ENCODE results near the gene HIP1.

Gene HIP1

DNA sequence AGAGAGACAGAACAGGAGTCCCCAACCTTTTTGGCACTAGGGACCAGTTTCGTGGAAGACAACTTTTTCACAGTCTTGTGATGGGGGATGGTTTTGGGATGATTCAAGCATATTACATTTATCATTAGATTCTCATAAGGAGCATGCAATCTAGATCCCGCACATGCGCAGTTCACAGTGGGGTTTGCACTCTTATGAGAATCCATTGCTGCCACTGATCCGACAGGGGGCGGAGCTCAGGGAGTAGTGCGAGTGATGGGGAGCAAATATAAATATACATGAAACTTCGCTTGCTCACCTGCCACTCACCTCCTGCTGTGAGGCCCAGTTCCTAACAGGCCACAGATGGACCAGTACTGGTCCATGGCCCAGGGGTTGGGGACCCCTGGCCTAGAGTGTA, 19.1 kb upstream of the HIP1 start:
- Mint-ChIP-seq H3K4me3 (no peak overlapping the region), H3K27ac (peak overlapping the region; percentile 56)

DNA sequence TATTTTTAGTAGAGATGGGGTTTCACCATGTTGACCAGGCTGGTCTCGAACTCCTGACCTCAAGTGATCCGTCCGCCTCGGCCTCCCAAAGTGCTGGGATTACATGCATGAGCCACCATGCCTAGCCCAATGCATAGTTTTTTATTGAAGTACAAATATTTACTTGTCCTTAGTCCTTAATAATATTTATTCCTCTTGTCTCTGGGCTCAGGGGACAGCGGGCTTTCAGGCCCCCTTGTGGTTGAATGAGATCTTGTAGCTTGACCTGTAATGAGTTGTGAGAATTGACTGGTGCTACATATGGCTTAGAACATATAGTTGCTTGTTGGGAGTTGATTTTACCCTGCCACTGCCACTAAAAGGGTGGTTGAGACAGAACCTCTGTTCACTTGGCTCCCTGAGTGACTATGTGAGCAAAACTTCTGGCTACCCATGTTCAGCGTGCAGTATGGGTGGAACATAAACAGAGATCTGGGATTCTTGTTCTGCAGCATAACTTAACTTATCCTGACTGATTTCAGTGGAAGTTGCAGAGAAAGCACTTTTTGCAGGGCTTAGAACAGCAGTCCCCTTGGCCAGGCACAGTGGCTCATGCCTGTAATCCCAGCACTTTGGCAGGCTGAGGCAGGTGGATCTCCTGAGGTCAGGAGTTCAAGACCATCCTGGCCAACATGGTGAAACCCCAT, 18.4 kb upstream of the HIP1 start:
- no peaks in the 10 kb centered on the region for H3K9me3 Mint-ChIP-seq
- DNase-seq (no peak), ATAC-seq (replicated peaks) (peak; percentile 62 to 66)
- H3K27ac Mint-ChIP-seq = no peak overlapping the region
- H3K4me3 Mint-ChIP-seq = no peak overlapping the region
- H3K27me3 Mint-ChIP-seq = no peaks in the 10 kb centered on the region
- H3K4me1 Mint-ChIP-seq = peaks cover 9 to 18% of the 10 kb centered on the region in 2 donors
- no peaks in the 10 kb centered on the region for H3K36me3 Mint-ChIP-seq

More for the DNA sequence above, 19.1 kb upstream of the HIP1 start:
- Mint-ChIP-seq H3K27me3 (no peaks in the 10 kb centered on the region), H3K9me3 (no peaks in the 10 kb centered on the region), H3K36me3 (no peaks in the 10 kb centered on the region), H3K4me1 (peaks cover 12 to 23% of the 10 kb centered on the region in 2 donors)
- no peak for DNase-seq
- no peak for ATAC-seq (replicated peaks)

DNA sequence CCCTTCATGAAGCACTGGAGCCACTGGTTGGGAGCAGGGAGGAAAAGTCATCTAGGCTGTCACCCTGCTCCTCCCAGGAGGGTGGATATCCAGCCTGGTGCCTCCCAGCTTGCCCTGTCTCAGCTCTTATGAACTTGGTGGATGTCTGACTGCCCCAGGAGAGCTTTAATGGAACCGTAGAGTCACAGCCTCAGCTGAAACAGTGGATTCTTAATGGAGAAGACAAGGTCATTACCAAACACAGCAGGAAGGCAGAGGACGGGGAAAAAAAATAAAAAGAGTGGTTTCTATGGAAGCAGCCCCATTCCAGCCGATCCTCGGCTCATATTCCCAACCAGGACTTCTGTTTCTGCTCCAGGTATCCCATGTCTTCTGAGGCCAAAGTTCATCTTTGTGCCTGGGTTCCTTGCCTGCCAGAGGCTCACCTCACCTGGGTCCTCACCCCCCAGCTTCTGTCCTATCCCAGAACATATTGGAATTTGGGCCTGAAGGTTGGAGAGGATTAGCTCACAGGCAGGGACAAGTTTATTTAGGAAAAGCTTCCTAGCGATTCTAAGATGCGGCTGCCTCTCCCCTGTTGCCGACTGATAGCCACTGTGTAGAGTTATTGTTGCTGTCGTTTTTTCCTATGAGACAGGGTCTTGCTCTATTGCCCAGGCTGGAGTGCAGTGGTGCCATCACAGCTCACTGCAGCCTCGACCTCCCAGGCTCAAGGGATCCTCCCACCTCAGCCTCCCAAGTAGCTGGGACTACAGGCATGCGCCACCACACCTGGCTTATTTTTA, 17.7 kb upstream of the HIP1 start:
- H3K4me1 Mint-ChIP-seq = peaks cover 8 to 11% of the 10 kb centered on the region in 2 donors
- ATAC-seq (replicated peaks) (no peak), DNase-seq (no peak)
- H3K9me3 Mint-ChIP-seq = no peaks in the 10 kb centered on the region
- H3K36me3 Mint-ChIP-seq = no peaks in the 10 kb centered on the region
- H3K4me3 Mint-ChIP-seq = no peak overlapping the region
- no peak overlapping the region for H3K27ac Mint-ChIP-seq
- H3K27me3 Mint-ChIP-seq = no peaks in the 10 kb centered on the region

DNA sequence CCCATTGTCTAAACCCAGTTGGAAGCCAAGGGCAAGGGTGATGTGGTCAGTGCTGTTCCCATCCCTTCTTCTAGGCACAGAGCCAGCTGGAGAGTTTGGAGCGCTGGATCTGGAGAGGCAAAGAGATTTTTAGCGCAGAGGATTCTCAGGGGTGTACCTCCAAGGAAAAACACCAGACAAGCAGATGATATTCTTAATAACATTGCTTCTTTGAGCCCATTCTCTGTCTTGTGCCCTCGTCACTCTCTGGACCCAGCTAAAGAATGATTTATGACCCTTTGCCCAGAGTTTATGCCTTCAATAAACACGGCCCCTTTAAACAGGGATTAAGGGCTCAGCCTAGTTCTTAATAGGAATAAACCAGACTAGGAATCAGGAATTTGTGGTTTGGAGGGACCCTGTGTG, 4.7 kb upstream of the HIP1 start:
- Mint-ChIP-seq H3K27me3 (no peaks in the 10 kb centered on the region), H3K9me3 (peaks cover 0 to 5% of the 10 kb centered on the region in 2 donors), H3K4me1 (peaks cover 20 to 30% of the 10 kb centered on the region in 2 donors), H3K36me3 (no peaks in the 10 kb centered on the region), H3K4me3 (no peak overlapping the region), H3K27ac (no peak overlapping the region)
- no peak for ATAC-seq (replicated peaks)
- DNase-seq = no peak

DNA sequence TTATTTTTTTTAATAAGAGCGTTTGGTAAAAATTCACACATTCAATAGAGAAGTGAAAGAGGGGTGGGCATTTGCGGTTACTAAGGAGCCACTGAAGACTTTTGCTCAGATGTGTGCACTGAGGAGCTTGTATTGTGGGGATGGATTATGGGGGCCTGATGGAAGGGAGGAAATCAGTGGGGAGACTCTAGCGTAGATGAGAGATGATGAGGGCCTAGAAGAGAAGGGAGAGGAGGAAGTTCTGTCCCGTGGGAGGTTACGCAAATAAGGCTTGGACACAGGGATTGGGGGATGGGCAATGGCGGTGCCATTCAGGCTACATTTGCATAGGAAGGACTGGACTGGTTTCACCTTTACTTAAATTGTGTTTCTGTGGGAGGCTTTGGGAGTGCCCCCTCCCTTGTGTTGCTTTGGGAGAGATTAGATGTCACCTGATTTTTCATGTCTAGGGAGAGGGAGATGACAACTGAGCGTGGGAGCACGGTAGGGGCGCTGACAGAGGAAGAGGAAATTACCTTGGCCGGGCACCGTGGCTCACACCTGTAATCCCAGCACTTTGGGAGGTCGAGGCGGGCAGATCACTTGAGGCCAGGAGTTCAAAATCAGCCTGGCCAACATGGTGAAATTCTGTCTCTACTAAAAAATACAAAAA, 2.2 kb upstream of the HIP1 start:
- no peaks in the 10 kb centered on the region for H3K27me3 Mint-ChIP-seq
- H3K4me3 Mint-ChIP-seq = peak overlapping the region; percentile 23 to 33

DNA sequence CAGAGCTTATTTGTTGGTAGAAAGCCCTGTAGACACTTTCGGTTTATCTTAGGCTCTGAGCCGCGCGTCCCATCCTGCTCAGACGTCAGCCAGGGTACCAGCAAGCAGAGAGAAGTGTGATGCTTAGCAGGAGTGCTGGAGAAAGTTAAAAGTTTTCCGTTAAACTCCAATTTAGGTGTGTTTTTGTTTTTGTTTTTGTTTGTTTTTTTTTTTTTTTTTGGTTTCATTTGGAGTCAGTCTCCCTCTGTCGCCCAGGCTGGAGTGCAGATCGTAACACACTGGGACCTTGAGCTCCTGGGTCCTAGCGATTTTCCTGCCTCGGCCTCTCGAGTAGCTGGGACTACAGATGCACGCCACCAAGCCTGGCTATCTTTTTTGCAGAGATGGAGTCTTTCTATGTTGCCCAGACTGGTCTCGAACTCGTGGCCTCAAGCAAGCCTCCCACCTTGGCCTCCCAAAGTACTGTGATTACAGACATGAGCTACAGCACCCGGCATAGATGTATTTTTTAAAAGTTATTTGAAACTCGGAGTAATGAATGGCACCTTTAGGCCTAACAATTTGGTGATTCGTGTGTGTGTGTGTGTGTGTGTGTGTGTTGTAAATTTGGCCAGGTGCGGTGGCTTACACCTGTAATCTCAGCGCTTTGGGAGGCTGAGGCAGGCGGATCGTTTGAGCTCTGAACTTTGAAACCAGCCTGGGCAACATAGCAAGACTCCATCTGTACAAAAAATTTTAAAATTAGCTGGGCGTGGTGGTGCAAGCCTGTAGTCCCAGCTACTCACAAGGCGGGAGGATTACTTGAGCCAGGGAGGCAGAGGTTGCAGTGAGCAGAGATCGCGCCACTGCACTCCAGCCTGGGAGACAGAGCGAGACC, 1.3 kb upstream of the HIP1 start:
- Mint-ChIP-seq H3K4me3 (peak overlapping the region; percentile 85 to 94), H3K27me3 (no peaks in the 10 kb centered on the region), H3K27ac (peak overlapping the region; percentile 97), H3K36me3 (no peaks in the 10 kb centered on the region), H3K9me3 (peaks cover 0 to 5% of the 10 kb centered on the region in 2 donors), H3K4me1 (peaks cover 24 to 40% of the 10 kb centered on the region in 2 donors)
- DNase-seq (peak; percentile 3), ATAC-seq (replicated peaks) (no peak)

More for the DNA sequence above, 2.2 kb upstream of the HIP1 start:
- peaks cover 26 to 40% of the 10 kb centered on the region in 2 donors for H3K4me1 Mint-ChIP-seq
- H3K27ac Mint-ChIP-seq = peak overlapping the region; percentile 76
- H3K36me3 Mint-ChIP-seq = no peaks in the 10 kb centered on the region
- peak; percentile 3 for ATAC-seq (replicated peaks)
- peak; percentile 64 for DNase-seq
- H3K9me3 Mint-ChIP-seq = peaks cover 0 to 5% of the 10 kb centered on the region in 2 donors

DNA sequence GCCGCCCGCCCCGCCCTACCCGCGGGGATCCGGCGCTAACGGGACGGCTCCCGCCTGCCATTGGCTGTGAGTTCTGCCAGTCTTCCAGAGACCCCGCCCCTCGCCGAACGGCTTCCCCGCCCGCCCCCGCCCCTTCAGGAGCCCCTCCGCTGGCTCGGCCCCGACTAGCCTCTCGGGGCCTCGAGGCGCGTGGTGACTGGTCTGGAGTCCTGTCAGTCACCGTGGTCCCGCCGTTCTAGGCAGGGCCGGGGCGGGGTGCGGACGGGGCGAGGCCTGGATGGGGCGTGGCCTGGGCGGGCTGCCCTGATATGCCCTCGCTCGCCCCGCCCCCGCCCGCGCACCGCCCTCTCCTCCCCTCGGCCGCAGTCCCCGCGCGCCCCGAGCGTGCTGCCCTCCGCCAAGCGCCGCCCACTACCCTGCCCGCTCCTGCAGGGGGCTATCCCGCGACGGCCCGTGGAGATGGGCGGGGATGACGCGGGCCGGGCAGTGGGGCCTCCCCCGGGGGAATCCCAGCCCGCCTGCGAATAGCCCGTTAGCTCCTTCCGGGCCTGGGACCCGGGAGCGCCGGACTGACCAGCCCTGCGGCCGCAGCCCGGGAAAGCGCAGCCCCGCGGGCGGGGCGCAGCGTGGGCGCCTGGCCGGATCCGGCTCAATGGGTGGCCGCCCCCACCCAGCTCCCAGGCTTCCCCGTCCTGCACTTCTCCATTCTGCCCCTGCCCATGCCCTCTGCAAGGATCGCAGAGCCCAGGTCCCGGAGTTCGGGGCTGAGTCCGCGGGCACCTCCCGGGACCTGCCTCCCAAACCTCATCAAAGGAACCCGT, 444 bp upstream of the HIP1 start:
- Mint-ChIP-seq H3K27me3 (no peaks in the 10 kb centered on the region), H3K36me3 (no peaks in the 10 kb centered on the region), H3K4me1 (peaks cover 29 to 40% of the 10 kb centered on the region in 2 donors), H3K9me3 (peaks cover 0 to 5% of the 10 kb centered on the region in 2 donors), H3K27ac (peak overlapping the region; percentile 97), H3K4me3 (peak overlapping the region; percentile 85 to 94)
- ATAC-seq (replicated peaks) (peak; percentile 86 to 91), DNase-seq (peak; percentile 99)

DNA sequence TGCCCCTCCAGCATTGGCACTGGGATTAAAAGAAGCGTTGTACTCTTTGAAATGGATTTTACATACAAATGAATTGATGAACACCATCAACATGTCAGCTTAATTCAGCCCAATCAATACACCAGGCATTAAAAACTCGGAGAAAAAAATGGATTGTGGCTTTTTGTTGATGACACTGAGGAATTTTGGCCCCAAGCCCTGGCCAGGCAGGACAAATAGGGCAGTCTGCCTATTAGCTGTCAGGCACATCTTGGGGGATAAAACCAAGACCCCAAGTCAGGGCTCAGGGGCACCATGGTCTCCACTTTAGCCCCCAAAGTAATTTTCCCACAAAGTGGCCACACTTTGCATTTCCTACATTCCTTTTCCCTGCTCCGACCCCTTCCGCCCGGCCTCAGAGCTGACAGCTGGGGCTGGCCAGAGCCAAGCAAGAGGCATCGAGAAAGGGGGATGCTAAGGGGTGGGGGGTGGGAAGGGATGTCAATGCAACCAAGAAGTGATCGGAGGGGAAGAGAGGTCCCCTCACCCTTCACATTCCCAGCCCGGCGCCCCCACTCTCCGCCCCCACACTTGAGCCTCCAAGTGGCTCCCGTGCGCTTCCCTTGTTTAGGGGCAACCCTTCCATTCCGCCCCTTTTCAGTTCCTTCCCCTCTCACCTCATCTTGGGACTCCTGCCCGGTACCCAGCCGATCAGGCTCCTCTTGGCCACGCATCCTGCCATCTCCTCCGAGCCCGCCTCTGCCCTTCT, 711 bp downstream of the HIP1 start:
- ATAC-seq (replicated peaks) (no peak), DNase-seq (no peak)
- Mint-ChIP-seq H3K27ac (peak overlapping the region; percentile 77), H3K36me3 (peaks cover 3% of the 10 kb centered on the region in 2 donors), H3K9me3 (peaks cover 0 to 5% of the 10 kb centered on the region in 2 donors), H3K4me1 (peaks cover 29 to 46% of the 10 kb centered on the region in 2 donors), H3K4me3 (peak overlapping the region; percentile 85 to 87), H3K27me3 (no peaks in the 10 kb centered on the region)

DNA sequence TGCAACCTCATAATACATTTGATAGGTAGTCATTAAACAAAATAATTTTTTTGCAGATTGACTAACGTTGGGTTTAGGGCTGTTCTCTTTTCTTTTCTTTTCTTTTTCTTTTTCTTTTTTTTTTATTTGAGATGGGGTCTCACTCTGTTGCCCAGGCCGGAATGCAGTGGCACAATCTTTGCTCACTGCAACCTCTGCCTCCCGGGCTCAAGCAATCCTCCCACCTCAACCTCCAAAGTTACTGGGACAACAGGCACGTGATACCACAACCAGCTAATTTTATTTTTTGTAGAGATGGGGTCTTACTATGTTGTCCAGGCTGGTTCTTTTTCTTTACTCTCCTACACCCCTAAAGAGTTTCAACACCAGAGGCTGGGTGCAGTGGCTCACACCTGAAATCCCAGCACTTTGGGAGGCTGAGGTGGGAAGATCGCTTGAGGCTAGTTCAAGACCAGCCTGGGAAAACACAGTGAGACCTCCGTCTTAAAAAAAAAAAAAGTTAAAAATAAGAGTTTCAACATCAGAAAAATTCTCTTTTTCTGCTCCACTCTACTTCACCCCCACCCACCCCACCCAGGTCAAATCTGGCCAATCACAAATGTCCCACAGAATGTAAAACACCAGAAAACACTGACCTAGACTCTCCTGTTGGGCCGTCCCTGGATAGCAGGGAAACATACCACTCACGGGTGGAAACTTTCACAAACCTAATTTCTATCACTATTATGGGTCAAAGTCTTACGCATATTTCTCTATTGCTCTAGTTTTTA, 3.0 kb downstream of the HIP1 start:
- no peak overlapping the region for H3K4me3 Mint-ChIP-seq
- H3K9me3 Mint-ChIP-seq = peaks cover 0 to 1% of the 10 kb centered on the region in 2 donors
- H3K27ac Mint-ChIP-seq = no peak overlapping the region
- DNase-seq (no peak), ATAC-seq (replicated peaks) (no peak)
- peaks cover 3 to 6% of the 10 kb centered on the region in 2 donors for H3K36me3 Mint-ChIP-seq
- H3K27me3 Mint-ChIP-seq = no peaks in the 10 kb centered on the region
- peaks cover 22 to 31% of the 10 kb centered on the region in 2 donors for H3K4me1 Mint-ChIP-seq

DNA sequence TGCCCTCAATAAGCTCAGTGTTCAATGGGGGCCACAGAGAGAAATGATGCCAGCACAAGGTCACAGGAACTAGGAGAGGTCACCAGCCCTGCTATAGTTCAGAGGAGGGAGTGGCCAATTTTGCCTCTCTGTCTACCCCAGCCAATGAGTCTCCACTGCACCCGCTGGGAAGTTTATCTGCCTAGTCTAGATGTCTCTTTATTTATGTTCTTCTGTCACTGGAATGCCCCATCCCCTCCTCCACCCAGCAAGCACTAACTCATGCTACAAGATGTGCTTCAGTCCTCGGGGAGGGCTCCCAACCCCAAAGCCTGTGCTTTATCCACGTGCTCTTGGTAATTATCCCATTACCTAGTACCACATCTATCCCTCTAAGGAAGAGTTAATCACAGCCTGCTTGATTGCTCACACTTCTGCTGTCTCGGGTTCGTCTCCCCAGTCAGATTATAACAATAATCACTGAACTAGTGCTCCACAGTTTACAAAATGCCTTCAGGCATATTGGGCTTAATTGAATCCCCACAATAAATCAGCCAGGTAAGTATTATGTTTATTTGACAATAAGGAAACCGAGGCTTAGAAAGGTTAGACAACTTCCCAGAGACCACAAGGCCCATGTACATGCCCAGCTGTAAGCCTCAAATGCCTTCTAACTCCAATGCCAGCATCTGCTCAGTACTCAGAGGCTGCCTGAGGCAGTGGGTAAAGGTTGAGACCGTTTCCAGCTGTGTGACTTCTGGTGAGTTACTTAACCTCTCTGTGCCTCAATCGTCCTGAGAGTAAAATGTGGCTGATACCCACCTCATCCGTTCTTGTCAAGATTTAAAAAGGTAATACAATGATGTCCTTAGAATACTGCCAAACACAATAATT, 3.9 kb downstream of the HIP1 start:
- ATAC-seq (replicated peaks) = no peak
- Mint-ChIP-seq H3K4me1 (peaks cover 21 to 29% of the 10 kb centered on the region in 2 donors), H3K27ac (no peak overlapping the region)

DNA sequence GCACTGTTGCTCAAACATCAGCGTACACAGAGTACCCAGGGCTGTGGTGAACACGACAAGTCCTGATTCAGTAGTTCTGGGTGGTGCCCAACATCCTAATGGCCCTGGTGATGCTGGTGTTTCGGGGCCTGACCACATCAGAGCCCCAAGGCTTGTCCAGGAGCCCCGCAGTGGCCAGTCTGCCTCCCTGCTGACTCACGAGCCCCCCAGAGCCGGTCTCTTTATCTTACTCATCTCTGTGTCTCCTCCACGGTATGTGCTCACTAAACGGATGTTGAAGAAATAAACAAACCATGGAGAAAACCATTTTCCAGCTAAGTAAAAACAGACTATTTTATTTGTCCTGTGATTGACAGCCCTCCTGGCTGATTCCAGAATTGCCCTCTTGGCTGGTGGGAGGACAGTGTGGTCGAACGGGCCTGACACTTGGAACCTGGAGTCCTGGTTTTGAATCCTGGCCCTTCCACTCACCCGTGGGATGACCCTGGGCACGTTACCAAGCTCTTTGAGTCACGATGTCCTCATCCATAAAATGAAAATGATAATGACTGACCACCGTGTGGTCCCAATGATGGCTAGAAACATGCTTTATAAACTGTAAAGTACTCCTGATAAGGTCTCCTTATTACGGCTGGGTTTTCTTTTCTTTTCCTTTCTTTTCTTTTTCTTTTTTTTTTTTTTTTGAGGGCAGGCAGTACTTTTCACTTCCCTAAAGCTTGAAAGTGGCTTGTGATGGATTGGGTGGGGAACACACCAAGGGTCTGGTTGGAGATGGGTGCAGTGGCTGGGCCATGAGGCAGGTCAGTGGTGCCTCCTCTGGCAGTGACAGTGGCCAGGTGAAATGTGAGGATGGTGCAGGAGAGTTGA, 5.7 kb downstream of the HIP1 start:
- no peaks in the 10 kb centered on the region for H3K9me3 Mint-ChIP-seq
- DNase-seq (no peak), ATAC-seq (replicated peaks) (no peak)
- H3K4me3 Mint-ChIP-seq = no peak overlapping the region
- H3K4me1 Mint-ChIP-seq = peaks cover 21 to 33% of the 10 kb centered on the region in 2 donors
- peaks cover 7 to 11% of the 10 kb centered on the region in 2 donors for H3K36me3 Mint-ChIP-seq
- H3K27ac Mint-ChIP-seq = no peak overlapping the region
- no peaks in the 10 kb centered on the region for H3K27me3 Mint-ChIP-seq

More for the DNA sequence above, 3.9 kb downstream of the HIP1 start:
- H3K4me3 Mint-ChIP-seq = no peak overlapping the region
- H3K36me3 Mint-ChIP-seq = peaks cover 6 to 8% of the 10 kb centered on the region in 2 donors
- H3K9me3 Mint-ChIP-seq = no peaks in the 10 kb centered on the region
- H3K27me3 Mint-ChIP-seq = no peaks in the 10 kb centered on the region
- no peak for DNase-seq
